GM23338 (cell line): ENCODE data around the gene LMF2.

Experiments
- CREB1 ChIP-seq: fragments of 250-450 bp; sonication (Bioruptor Pico); IDR thresholded peaks from 2 replicates; pipeline ENCODE4 v1.5.0; 2020; ENCODE audit warnings: low read depth, mild to moderate bottlenecking, moderate library complexity
- CTCF ChIP-seq, 2 experiments: fragments of 200-600 bp in 1 of 2; sonication (generic) in 1 of 2; conservative IDR thresholded peaks; 2 replicates each; pipeline versions ENCODE4 v1.5.1 to v1.6.1; 2016 to 2017; ENCODE audit warnings: antibody characterized with exemption in 2 of 2, low read depth in 2 of 2, mild to moderate bottlenecking in 2 of 2, moderate library complexity in 1 of 2
- EZH2 ChIP-seq: fragments of 200-600 bp; sonication (generic); IDR thresholded peaks from one replicate; pipeline ENCODE4 v1.8.0; 2017; ENCODE audit warnings: antibody characterized with exemption, mild to moderate bottlenecking, low read depth; ENCODE audit not compliant: unreplicated experiment
- EZH2phosphoT487 ChIP-seq: fragments of 200-600 bp; sonication (generic); IDR thresholded peaks from one replicate; pipeline ENCODE4 v1.8.1; 2018; ENCODE audit warnings: antibody characterized with exemption; ENCODE audit not compliant: unreplicated experiment
- JUNB ChIP-seq: IDR thresholded peaks from one replicate; pipeline ENCODE4 v1.6.1; 2016; ENCODE audit warnings: antibody characterized with exemption; ENCODE audit not compliant: unreplicated experiment
- POLR2AphosphoS5 ChIP-seq: IDR thresholded peaks from 2 replicates; pipeline ENCODE4 v1.6.1; 2016; ENCODE audit warnings: antibody characterized with exemption, low read depth
- REST ChIP-seq: IDR thresholded peaks from one replicate; pipeline ENCODE4 v1.6.1; 2018; ENCODE audit warnings: antibody characterized with exemption; ENCODE audit not compliant: unreplicated experiment

GRCh38 chr22:50474710-50475651 is 32.5 kb downstream of the LMF2 start, which contains the start of gene SBF1:
- TF ChIP-seq POLR2AphosphoS5 (peak; percentile 74), CTCF (conservative IDR thresholded peaks at IDR 0.05; ENCODE audit: low read depth in 2 of 2) (no peak), JUNB (no peak), EZH2 (no peak), REST (no peak), CREB1 (CRISPR knock-in tag) (no peak), EZH2phosphoT487 (no peak)
